ENCODE results near the gene EMP2.
A peak's percentile ranks its signal among the peaks of the same experiment; 100 is the strongest.

EMP2 gene

DNA sequence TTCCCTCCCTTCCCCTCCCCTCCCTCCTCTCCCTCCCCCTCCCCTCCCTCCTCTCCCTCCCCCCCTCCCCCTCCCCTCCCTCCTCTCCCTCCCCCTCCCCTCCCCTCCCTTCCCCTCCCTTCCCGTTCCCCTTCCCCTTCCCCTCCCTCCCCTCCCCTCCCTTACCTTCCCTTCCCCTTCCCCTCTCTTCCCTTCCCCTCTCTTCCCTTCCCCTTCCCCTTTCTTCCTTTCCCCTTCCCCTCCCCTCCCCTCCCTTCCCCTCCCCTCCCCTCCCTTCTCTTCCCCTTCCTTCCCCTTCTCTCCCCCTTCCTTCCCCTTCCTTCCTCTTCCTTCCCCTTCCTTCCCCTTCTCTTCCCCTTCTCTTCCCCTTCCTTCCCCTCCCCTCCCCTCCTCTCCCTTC, 61.1 kb downstream of the EMP2 start:
- TF ChIP-seq, protein P1, sequence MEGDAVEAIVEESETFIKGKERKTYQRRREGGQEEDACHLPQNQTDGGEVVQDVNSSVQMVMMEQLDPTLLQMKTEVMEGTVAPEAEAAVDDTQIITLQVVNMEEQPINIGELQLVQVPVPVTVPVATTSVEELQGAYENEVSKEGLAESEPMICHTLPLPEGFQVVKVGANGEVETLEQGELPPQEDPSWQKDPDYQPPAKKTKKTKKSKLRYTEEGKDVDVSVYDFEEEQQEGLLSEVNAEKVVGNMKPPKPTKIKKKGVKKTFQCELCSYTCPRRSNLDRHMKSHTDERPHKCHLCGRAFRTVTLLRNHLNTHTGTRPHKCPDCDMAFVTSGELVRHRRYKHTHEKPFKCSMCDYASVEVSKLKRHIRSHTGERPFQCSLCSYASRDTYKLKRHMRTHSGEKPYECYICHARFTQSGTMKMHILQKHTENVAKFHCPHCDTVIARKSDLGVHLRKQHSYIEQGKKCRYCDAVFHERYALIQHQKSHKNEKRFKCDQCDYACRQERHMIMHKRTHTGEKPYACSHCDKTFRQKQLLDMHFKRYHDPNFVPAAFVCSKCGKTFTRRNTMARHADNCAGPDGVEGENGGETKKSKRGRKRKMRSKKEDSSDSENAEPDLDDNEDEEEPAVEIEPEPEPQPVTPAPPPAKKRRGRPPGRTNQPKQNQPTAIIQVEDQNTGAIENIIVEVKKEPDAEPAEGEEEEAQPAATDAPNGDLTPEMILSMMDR (IDR thresholded peaks at IDR 0.05; ENCODE audit: low read depth, low read length) = no peak
- H3K27ac ChIP-seq = no peak overlapping the region
- no peaks in the 10 kb centered on the region for H3K36me3 ChIP-seq
- no peaks in the 10 kb centered on the region for H3K9me3 ChIP-seq (ENCODE audit: severe bottlenecking)
- H3K4me3 ChIP-seq (ENCODE audit: low read depth, low read length) = no peak overlapping the region
- no peak for DNase-seq
- no peaks in the 10 kb centered on the region for H3K27me3 ChIP-seq (ENCODE audit: insufficient read depth, low read depth, severe bottlenecking)

DNA sequence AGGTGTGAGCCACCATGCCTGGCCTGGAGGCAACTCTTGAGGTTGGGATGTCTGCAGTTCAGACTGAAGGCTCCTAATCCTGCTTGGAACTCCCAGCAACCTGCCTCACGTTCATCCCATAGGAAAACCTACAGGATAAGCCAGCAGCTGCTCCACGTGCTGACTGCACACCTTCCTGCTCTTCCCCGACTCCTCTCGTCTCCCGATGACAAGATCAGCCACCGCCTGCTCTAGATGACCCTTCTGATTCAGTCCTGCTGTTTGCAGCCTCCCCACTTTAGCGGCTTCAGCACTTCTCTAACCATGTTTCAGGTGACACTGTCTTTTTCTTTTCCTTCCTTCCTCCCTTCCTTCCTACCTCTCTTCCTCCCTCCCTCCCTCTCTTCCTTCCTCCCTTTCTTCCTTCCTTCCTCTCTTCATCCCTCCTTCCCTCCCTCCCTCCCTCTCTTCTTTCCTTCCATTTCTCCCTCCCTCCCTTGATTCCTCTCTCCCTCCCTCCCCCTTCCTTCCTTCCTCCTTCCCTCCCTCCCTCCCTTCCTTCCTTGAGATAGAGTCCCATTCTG, 61.8 kb downstream of the EMP2 start:
- H3K9me3 ChIP-seq (ENCODE audit: severe bottlenecking) = no peaks in the 10 kb centered on the region
- H3K27ac ChIP-seq = no peak overlapping the region
- TF ChIP-seq, protein P1 (IDR thresholded peaks at IDR 0.05; ENCODE audit: low read depth, low read length) = no peak
- no peaks in the 10 kb centered on the region for H3K36me3 ChIP-seq
- no peak for DNase-seq
- H3K27me3 ChIP-seq (ENCODE audit: insufficient read depth, low read depth, severe bottlenecking) = no peaks in the 10 kb centered on the region
- no peak overlapping the region for H3K4me3 ChIP-seq (ENCODE audit: low read depth, low read length)

DNA sequence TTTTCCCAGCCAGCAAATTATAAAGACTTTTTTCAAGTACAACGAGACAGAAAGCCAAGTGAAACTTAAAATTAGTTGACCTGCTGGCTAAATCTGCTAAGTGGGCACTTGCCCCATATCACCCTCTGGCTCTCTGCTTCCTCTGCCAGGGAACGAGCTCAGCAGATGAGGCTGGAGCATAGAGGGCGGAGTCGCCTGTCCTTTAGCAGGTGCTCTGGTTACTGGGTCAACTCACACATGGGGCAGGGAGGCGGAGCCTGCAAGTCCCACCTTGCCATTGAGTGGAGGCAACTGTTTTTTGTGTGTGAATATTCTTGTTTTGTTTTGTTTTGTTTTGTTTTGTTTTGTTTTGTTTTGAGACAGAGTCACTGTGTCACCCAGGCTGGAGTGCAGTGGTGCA, 62.5 kb downstream of the EMP2 start:
- no peaks in the 10 kb centered on the region for H3K36me3 ChIP-seq
- TF ChIP-seq, protein P1 (IDR thresholded peaks at IDR 0.05; ENCODE audit: low read depth, low read length) = no peak
- no peak overlapping the region for H3K4me3 ChIP-seq (ENCODE audit: low read depth, low read length)

DNA sequence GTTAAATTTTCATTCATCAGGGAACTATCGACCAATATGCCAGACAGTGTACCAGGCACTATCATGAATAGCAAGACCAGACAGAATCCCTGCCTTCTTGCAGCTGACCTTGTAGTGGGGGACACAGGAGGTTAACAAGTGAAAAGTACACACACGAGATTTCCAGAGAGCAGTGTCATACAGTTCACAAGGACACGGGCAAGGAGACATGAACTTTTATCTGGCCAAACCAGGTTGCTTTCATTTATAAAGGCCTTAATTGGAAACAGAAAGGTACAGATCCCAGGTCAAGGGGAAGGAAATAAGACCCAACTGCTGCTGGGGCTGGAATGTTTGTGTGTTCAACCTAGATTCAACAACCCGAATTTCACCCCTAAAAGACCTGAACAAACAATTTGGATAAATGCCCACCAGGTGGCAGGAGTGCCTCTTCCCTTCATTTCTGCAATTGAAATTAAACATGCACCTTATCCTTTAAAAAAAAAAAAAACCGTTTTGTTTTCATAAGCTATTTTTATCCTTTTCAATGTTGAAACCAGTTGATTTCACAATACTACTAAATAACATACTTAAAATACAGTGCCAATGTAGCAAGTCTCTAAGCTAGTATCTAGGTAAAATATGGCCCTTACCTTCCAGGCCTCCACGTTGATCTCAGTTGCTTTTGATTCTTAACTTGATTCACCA, 65.9 kb downstream of the EMP2 start:
- H3K27me3 ChIP-seq (ENCODE audit: insufficient read depth, low read depth, severe bottlenecking) = no peaks in the 10 kb centered on the region
- no peak overlapping the region for H3K4me3 ChIP-seq (ENCODE audit: low read depth, low read length)
- H3K9me3 ChIP-seq (ENCODE audit: severe bottlenecking) = no peaks in the 10 kb centered on the region
- TF ChIP-seq, protein P1 (IDR thresholded peaks at IDR 0.05; ENCODE audit: low read depth, low read length) = peak; percentile 43; the same call in 1 of the 2 replicates
- H3K27ac ChIP-seq = no peak overlapping the region
- DNase-seq = peak; percentile 42
- no peaks in the 10 kb centered on the region for H3K36me3 ChIP-seq

More for the DNA sequence above, 62.5 kb downstream of the EMP2 start:
- H3K27ac ChIP-seq = no peak overlapping the region
- no peaks in the 10 kb centered on the region for H3K27me3 ChIP-seq (ENCODE audit: insufficient read depth, low read depth, severe bottlenecking)
- H3K9me3 ChIP-seq (ENCODE audit: severe bottlenecking) = no peaks in the 10 kb centered on the region
- DNase-seq = no peak

DNA sequence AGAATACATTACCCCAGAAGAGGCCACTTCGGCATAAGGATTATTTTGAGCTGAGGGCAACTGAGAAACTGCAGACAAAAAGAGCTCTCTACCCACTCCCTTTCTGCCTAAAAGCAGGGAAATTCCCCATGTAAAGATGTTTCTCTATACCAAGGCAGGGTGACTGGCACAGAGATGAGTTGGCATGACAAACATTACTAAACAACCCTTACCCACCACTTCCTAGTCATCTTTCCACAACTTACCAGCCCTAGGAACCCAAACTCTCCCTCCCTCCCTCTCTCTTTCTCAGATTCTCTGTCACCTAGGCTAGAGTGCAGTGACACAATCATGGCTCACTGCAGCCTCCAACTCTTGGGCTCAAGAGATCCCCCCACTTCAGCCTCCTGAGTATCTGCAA, 68.6 kb downstream of the EMP2 start:
- no peak overlapping the region for H3K27ac ChIP-seq
- no peak for DNase-seq
- TF ChIP-seq, protein P1 (IDR thresholded peaks at IDR 0.05; ENCODE audit: low read depth, low read length) = no peak

More for the DNA sequence above, 68.6 kb downstream of the EMP2 start:
- Histone ChIP-seq H3K9me3 (ENCODE audit: severe bottlenecking) (no peaks in the 10 kb centered on the region), H3K36me3 (no peaks in the 10 kb centered on the region), H3K27me3 (ENCODE audit: insufficient read depth, low read depth, severe bottlenecking) (no peaks in the 10 kb centered on the region), H3K4me3 (ENCODE audit: low read depth, low read length) (no peak overlapping the region)

Data from WERI-Rb-1 (cell line).